NT2/D1 (cell line): Measurements from ENCODE around the gene LRRC51.

Source experiments
- SUZ12 ChIP-seq: IDR thresholded peaks from 2 replicates; pipeline ENCODE4 v1.6.1; 2011; ENCODE audit not compliant: insufficient read length, insufficient read depth; ENCODE audit errors: extremely low read depth
- YY1 ChIP-seq: IDR thresholded peaks from 2 replicates; pipeline ENCODE4 v1.6.1; 2011; ENCODE audit not compliant: insufficient read length, insufficient read depth
- ZNF274 ChIP-seq: IDR thresholded peaks from 2 replicates; pipeline ENCODE4 v1.6.1; 2011; ENCODE audit warnings: mild to moderate bottlenecking, low read depth, low read length

- no peak for TF ChIP-seq YY1
- TF ChIP-seq SUZ12, result no peak
- no peak for TF ChIP-seq ZNF274
Observed at GRCh38 chr11:72091292-72091691, 10.6 kb downstream of the LRRC51 start.
